Activated CD8-positive, alpha-beta T cell treated with anti-CD3 and anti-CD28 coated beads for 36 hours (primary cell): Measurements from ENCODE around the gene CHST9. TPM values are rescaled to one million over a fixed set of nuclear protein-coding genes. Genes with fewer than 3 reads are reported as not detected.

Experiments
- ATAC-seq: fragments of 200-7000 bp; cut with Tn5 transposase; one replicate; pipeline ENCODE4 v1.10.0; 2021; ENCODE audit warnings: mild to moderate bottlenecking, moderate library complexity
- CTCF ChIA-PET: fragments of 350-600 bp; sonication (Branson Sonifier 250); formaldehyde crosslinking; loops from one replicate; lab custom pipeline; 2021; ENCODE audit warnings: antibody characterized with exemption; lab: Charles Lee
- POLR2A ChIA-PET: fragments of 350-600 bp; sonication (Branson Sonifier 250); formaldehyde crosslinking; loops from one replicate; lab custom pipeline; 2021; ENCODE audit warnings: antibody characterized with exemption; lab: Charles Lee
- DNase-seq: peaks from one replicate; pipeline ENCODE4 v3.0.0-alpha.2; 2020
- H3K27ac Mint-ChIP-seq: one replicate; pipeline ENCODE4 v1.8.0; 2021; ENCODE audit warnings: mild to moderate bottlenecking, mixed read lengths
- H3K27me3 Mint-ChIP-seq: one replicate; pipeline ENCODE4 v1.8.0; 2021; ENCODE audit warnings: mixed read lengths
- H3K36me3 Mint-ChIP-seq: one replicate; pipeline ENCODE4 v1.8.0; 2021; ENCODE audit warnings: low read depth, mixed read lengths
- H3K4me1 Mint-ChIP-seq: one replicate; pipeline ENCODE4 v1.8.0; 2021; ENCODE audit warnings: low read depth, mixed read lengths
- H3K4me3 Mint-ChIP-seq: one replicate; pipeline ENCODE4 v1.8.0; 2021; ENCODE audit warnings: mild to moderate bottlenecking, moderate library complexity, mixed read lengths
- H3K9me3 Mint-ChIP-seq: one replicate; pipeline ENCODE4 v1.8.0; 2021; ENCODE audit warnings: mixed read lengths
- CTCF ChIP-seq: fragments of 200-600 bp; IDR thresholded peaks from one replicate; pipeline ENCODE4 v1.8.0; 2022; ENCODE audit warnings: antibody characterized with exemption, mild to moderate bottlenecking
- intact Hi-C: fragments of 100-400 bp; cut with micrococcal nuclease; formaldehyde crosslinking; loops from one replicate; pipeline ENCODE4 v1.10.0; 2022
- total RNA-seq, 2 experiments: library from RNA; stranded (reverse); gene quantifications; one replicate each; pipeline ENCODE4 v1.2.3, GENCODE V29; 2021

Gene CHST9
- total RNA-seq, 2 experiments from 2014 or later = not detected

- Mint-ChIP-seq H3K36me3 (no peaks in the 10 kb centered on the region), H3K9me3 (no peaks in the 10 kb centered on the region), H3K27me3 (no peaks in the 10 kb centered on the region), H3K4me3 (no peak overlapping the region), H3K27ac (no peak overlapping the region), H3K4me1 (no peaks in the 10 kb centered on the region)
- ChIA-PET POLR2A (no interaction called here), CTCF (no interaction called here)
- no peak for TF ChIP-seq CTCF
- intact Hi-C loops = no loop called here
- no peak for ATAC-seq
- DNase-seq = no peak
These were observed 224.2 kb downstream of the CHST9 start for GRCh38 chr18:26960911-26961310.

GRCh38 chr18:26956863-26957262 is 228.2 kb downstream of the CHST9 start:
- no peaks in the 10 kb centered on the region for H3K27me3 Mint-ChIP-seq
- POLR2A ChIA-PET = no interaction called here
- H3K4me1 Mint-ChIP-seq = no peaks in the 10 kb centered on the region
- CTCF ChIA-PET = no interaction called here
- H3K36me3 Mint-ChIP-seq = no peaks in the 10 kb centered on the region
- no peak overlapping the region for H3K4me3 Mint-ChIP-seq
- no peak for TF ChIP-seq CTCF
- no peak overlapping the region for H3K27ac Mint-ChIP-seq
- no peaks in the 10 kb centered on the region for H3K9me3 Mint-ChIP-seq
- ATAC-seq (no peak), DNase-seq (no peak)
- intact Hi-C loops = no loop called here

- Mint-ChIP-seq H3K27me3 (no peaks in the 10 kb centered on the region), H3K27ac (no peak overlapping the region), H3K9me3 (no peaks in the 10 kb centered on the region), H3K36me3 (no peaks in the 10 kb centered on the region), H3K4me3 (no peak overlapping the region), H3K4me1 (no peaks in the 10 kb centered on the region)
- intact Hi-C loops = no loop called here
- DNase-seq (no peak), ATAC-seq (no peak)
- TF ChIP-seq CTCF = no peak
- CTCF ChIA-PET = no interaction called here
- POLR2A ChIA-PET = no interaction called here
These were observed 236.4 kb downstream of the CHST9 start for GRCh38 chr18:26948703-26949102.

GRCh38 chr18:26943906-26944305 is 241.2 kb downstream of the CHST9 start:
- Mint-ChIP-seq H3K4me1 (no peaks in the 10 kb centered on the region), H3K27me3 (no peaks in the 10 kb centered on the region), H3K4me3 (no peak overlapping the region), H3K36me3 (no peaks in the 10 kb centered on the region), H3K9me3 (no peaks in the 10 kb centered on the region), H3K27ac (no peak overlapping the region)
- DNase-seq (no peak), ATAC-seq (no peak)
- POLR2A ChIA-PET = no interaction called here
- no peak for TF ChIP-seq CTCF
- CTCF ChIA-PET = no interaction called here
- intact Hi-C loops = no loop called here

GRCh38 chr18:26941584-26941983 is 243.5 kb downstream of the CHST9 start:
- H3K4me3 Mint-ChIP-seq = no peak overlapping the region
- H3K36me3 Mint-ChIP-seq = no peaks in the 10 kb centered on the region
- TF ChIP-seq CTCF = no peak
- no peak overlapping the region for H3K27ac Mint-ChIP-seq
- no peaks in the 10 kb centered on the region for H3K27me3 Mint-ChIP-seq
- no peak for ATAC-seq
- intact Hi-C loops = no loop called here
- DNase-seq = no peak
- no peaks in the 10 kb centered on the region for H3K9me3 Mint-ChIP-seq
- H3K4me1 Mint-ChIP-seq = no peaks in the 10 kb centered on the region
- POLR2A ChIA-PET = no interaction called here
- CTCF ChIA-PET = no interaction called here
